ENCODE data around the gene CHGA. TPM values are rescaled to one million over a fixed set of nuclear protein-coding genes. Genes with fewer than 3 reads are reported as not detected.

The CHGA gene
- total and polyA plus RNA-seq, 2 of the 13 experiments (the other 11 are each of a cell fraction or from before 2014, with no cell fraction given): not detected

- H3K9ac ChIP-seq (ENCODE audit: insufficient read depth, low read depth, low read length): no peak overlapping the region
- intact Hi-C loops (cut with micrococcal nuclease; ENCODE audit: unreplicated experiment): no loop called here
- FAIRE-seq (no peak), ATAC-seq (no peak), DNase-seq (ENCODE audit: low spot score) (no peak)
- BruUV-seq (replicated peaks): no TSS peak
- peaks cover 2 to 4% of the 10 kb centered on the region in 2 experiments; a peak in 3 of 5 replicates for H3K36me3 ChIP-seq (replicated peaks in 1 of 2; ENCODE audit: control insufficient read depth in 1 of 2, insufficient read depth in 2 of 2, low read length in 2 of 2)
- H2AFZ ChIP-seq (ENCODE audit: low read length): no peak overlapping the region
- H3K4me1 ChIP-seq (ENCODE audit: insufficient read depth, low read length): no peaks in the 10 kb centered on the region
- H4K20me1 ChIP-seq (ENCODE audit: insufficient read depth, low read length): no peaks in the 10 kb centered on the region
- no peak overlapping the region for H3K27ac ChIP-seq (ENCODE audit: extremely low read length, insufficient read depth, low read length)
- CTCF ChIA-PET (ENCODE audit: low intra/inter-chr PET ratio, low total read pairs): no interaction called here
- POLR2A ChIA-PET: no interaction called here
- TF ChIP-seq SP1 (IDR thresholded peaks at IDR 0.05) (no peak), SP1 (CRISPR knock-in tag; IDR thresholded peaks at IDR 0.05) (no peak), HMGXB4 (CRISPR knock-in tag; IDR thresholded peaks at IDR 0.05; ENCODE audit: borderline replicate concordance in 1 of 2, low read depth in 1 of 2) (no peak), SALL1 (CRISPR knock-in tag; IDR thresholded peaks at IDR 0.05) (no peak), ZNF263 (CRISPR knock-in tag; IDR thresholded peaks at IDR 0.05) (no peak), NBN (conservative IDR thresholded peaks at IDR 0.05) (no peak), SMAD3 (CRISPR knock-in tag; IDR thresholded peaks at IDR 0.05) (no peak), SP140L (CRISPR knock-in tag; IDR thresholded peaks at IDR 0.05; ENCODE audit: borderline replicate concordance) (no peak), SIN3B (IDR thresholded peaks at IDR 0.05; ENCODE audit: low read length) (no peak)
- in situ Hi-C loops (cut with HindIII; ENCODE audit: extremely low pct_ligation_motif_present, low pct_unique_long_range_greater_than_20kb): no loop called here
- WGBS (ENCODE audit: low lambda C conversion rate): 87% methylated on average over 5 of the region's 8 CpGs
- H3K4me3 ChIP-seq (replicated peaks in 1 of 3; ENCODE audit: insufficient read depth in 1 of 3, low read depth in 2 of 3, low read length in 3 of 3): no peak overlapping the region
- H3K79me2 ChIP-seq (ENCODE audit: insufficient read depth, low read length): no peaks in the 10 kb centered on the region
- H3K9me3 ChIP-seq (ENCODE audit: low read length): no peaks in the 10 kb centered on the region
- no peaks in the 10 kb centered on the region for H3K27me3 ChIP-seq (ENCODE audit: control insufficient read depth in 1 of 2, insufficient read depth in 2 of 2, low read length in 2 of 2)
- H3K4me2 ChIP-seq (ENCODE audit: low read depth, low read length): no peak overlapping the region
These were observed 19.6 kb downstream of the CHGA start for GRCh38 chr14:92942576-92942975.
